Activated T-cell treated with anti-CD3 and anti-CD28 coated beads for 4 hours (primary cell): ENCODE data around the gene KLF14.
A peak's percentile ranks its signal among the peaks of the same experiment; 100 is the strongest.
"Not testable (repeated sequence)": the region's sequence is repeated elsewhere in the genome, so short reads cannot be mapped to it uniquely, and the experiment has no call there.

Experiments
- DNase-seq: peaks from one replicate; pipeline ENCODE4 v3.0.0-alpha.2; 2020

KLF14 gene

DNA sequence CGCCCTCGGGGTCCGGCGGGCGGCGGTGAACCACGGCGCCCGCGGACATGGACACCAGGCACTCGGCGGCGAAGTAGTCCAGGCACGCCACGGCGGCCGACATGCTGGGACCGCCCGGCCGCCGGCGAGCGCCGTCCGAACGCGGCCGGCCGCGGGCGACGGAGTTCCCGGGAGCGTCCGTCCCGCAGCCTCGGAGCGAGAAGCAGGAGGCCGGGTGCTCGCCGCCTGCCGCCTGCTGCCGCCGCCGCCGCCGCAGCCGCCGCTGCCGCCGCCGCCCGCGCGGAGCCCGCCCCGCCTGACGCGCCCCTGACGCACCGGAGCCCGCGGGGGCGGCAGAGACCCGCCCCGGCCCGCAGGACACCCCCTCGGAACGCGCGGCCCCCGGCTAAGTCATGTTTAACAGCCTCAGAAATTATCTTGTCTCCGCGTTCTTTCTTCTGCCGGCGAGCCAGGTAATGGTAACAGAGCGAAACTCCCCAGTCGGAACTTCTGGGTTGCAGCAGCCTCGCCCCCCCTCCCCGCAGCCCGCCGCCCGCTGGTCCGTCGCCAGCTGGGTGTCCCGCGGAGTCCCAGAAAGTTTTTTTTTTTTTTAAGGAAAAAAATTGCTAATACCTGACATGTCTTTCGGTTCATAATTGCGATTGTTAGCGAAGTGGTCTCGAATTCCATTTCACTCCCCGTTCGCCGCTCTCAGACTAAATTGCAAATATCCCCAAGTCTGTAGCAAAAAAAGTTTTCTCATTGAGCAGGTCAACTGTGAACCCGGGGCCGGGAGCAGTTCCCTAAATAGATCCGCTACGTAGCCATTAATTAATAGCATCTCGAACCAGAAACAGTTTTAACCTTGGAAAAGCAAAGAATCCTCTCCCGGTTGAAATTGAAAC, at the start of gene KLF14:
TSS of gene KLF14 (minus strand) at position 277 of the 884 bp plus-strand sequence. CDS start at position 103, 174 bp downstream.
- peak; percentile 43 for DNase-seq

DNA sequence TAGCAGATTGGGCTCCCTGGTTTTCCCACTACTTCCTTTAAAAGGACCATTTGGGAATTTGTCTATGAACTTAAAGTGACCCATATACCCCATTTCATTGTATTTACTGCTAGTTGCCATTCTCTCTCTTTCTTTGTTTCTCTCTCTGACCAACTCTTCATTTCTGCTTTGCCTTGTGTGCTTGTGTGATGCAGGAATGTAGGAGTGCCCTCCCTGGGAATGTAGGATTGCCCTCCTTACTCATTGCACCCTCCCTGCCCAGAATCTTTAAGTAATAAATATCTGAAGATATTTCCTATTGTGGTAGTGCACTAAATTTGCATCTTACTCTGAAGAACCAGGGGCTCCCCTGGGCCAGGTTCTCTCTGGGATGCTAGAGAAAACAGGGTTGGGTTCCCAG, 47.3 kb upstream of the KLF14 start:
- DNase-seq, result no peak

DNA sequence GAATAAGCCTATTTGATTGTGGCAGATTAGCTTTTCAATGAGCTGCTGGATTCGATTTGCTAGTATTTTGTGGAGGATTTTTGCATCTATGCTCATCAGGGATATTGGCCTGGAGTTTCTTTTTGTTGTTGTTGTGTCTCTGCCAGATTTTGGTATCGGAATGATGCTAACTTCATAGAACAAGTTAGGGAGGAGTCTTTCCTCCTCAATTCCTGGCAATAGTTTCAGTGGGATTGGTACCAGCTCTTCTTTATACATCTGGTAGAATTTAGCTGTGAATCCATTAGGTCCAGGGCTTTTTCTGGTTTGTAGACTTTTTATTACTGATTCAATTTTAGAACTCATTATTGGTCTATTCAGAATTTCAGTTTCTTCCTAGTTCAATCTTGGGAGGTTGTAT, 43.4 kb upstream of the KLF14 start:
- no peak for DNase-seq

DNA sequence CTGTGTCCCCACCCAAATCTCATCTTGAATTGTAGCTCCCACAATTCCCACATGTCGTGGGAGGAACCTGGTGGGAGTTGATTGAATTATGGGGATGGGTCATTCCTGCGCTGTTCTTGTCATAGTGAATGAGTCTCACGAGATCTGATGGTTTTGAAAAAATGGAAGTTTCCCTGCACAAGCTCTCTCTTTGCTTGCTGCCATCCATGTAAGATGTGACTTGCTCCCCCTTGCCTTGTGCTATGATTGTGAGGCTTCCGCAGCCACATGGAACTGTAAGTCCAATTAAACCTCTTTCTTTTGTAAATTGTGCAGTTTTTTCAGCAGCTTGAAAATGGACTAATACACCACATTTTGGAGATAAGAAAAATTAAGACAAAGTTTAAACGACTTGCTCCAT, 38.4 kb upstream of the KLF14 start:
- DNase-seq, result not testable (repeated sequence)

DNA sequence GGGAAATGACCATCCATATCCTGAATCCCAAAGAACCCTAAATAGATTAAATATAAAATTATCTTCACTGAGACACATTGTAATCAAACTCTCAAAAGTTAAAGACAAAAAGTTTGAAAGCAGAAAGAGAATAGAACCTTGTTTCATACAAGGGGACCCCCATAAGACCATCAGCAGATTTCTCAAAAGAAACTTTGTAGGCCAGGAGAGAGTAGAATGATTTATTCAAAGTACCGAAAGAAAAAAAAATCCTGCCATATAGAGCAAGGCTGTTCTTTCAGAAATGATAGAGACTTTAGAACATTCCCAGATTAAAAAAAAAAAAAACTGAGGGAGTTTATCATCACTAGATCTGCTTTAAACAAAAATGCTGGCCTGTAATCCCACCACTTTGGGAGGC, 34.8 kb upstream of the KLF14 start:
- DNase-seq, result no peak

DNA sequence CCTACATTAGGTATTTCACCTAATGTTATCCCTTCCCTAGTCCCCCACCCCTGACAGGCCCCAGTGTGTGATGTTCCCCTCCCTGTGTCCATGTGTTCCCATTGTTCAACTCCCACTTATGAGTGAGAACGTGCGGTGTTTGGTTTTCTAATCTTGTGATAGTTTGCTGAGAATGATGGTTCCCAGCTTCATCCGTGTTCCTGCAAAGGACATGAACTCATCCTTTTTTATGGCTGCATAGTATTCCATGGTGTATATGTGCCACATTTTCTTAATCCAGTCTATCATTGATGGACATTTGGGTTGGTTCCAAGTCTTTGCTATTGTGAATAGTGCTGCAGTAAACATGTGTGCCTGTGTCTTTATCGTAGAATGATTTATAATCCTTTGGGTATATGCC, 30.6 kb upstream of the KLF14 start:
- DNase-seq, result not testable (repeated sequence)

DNA sequence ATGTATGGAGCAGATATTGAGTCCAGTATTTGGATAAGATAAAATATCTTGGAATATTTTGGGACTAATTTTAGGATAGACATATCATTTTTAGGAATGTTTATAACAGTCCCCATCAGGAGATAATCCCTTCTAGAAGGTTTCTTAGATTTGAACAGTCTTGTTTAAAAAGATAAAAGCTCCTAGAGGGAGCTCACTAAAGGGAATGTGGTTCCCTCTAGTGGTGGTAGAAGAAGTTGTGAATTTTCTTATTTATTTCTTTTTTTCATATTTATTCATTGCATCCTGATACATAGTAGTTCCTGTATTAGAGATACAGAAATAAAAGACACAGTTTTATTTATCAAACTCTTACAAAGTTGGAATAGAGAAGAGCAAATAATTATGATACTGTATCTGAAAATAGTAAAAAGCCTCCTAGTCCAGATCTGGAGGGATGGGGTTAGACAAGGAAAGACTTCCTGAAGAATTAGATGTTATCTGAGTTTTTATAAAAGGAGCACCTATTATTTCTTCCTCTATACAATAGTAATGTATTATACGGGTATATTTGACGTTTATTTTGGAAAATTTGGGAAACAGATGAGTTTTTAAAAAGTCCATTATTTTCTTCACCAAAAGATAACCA, 24.5 kb upstream of the KLF14 start:
- DNase-seq, result no peak

DNA sequence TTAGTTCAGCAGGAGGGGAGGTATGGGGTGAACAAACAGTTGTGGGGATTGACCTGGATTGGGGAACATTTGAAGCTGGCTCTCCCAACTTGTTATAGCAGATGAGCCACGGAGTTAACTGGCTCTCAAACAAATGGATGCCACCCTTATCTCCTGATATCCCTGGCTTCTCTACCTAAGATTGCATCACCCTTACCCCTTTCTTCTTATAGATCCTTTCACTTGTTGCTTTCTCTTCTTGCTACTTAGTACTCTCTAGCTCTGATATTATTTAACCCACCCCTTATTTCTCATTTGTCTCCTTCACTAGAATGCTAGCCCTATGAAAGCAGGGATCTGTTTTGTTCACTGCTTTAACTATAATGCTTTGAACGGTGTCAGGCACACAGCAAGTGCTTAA, 22.3 kb upstream of the KLF14 start:
- DNase-seq, result no peak

DNA sequence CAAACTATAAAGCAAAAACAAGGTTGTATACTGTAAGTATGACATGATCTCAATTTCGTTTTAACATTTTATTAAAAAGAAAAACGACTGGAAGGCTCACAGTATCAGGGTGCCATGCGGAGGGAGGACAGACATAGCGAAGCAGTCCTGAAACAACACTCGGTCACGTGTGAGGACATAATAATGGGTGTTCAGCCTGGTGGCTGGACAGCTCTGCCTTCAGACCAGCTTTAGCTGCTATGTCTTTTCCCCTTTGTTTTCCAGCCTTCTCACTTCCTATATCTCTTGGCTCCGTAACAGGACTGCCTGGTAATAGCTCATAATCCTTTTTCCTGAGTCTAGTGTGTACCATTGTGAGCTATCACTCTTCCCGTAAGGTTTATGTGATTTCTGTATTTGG, 18.4 kb upstream of the KLF14 start:
- no peak for DNase-seq

DNA sequence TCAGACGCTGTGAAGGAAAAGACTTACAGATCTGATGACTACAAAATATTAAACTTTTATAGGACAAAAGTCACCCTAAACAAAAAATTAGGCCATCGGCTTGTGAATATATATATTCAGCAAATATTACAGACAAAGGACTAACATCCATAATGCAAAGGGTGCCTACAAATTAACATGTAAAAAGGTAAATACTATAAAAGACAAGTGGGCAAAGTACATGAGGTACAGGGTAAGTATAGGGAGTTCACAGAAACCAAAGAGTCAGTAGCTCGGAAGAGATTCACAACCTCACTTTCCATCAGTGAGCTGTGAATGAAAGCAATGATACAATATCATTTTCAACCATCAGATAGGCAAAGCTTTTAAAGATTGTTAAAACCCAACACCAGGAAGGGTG, 16.7 kb upstream of the KLF14 start:
- no peak for DNase-seq

DNA sequence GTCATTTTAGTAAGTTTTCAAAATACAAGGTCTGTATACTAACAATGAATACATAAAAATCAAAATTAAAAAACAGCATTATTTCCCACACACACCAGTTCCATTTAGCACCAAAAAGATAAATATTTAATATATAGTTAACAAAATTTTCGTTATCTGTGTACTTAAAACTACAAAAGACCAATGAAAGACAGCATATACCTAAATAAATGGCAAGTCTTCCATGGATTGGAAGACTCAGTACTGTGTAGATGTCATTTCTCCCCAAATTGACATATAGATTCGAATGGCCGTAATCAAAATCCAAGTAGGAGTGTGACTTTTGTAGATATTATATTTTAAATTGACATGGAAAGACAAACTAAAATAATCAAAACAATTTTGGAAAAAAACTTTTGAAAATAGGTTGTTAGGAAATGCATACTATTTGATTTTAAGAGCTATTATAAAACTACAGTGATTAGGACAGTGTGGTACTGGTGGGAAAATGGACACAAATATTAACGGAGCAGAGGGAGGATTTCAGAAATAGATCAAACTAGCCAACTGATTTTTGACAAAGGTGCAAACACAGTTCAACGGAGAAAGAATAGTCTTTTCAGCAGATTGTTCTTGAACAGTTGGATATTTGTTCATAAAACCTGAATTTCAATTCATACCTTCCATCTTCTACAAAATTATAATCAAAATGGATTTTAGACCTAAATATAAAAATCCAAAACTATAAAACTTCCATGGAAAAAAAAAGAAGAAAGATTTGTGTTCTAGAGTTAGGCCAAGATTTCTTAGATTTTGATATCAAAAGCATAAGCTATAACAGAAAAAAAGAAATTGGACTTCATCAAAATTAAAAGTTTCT, 14.8 kb upstream of the KLF14 start:
- no peak for DNase-seq

DNA sequence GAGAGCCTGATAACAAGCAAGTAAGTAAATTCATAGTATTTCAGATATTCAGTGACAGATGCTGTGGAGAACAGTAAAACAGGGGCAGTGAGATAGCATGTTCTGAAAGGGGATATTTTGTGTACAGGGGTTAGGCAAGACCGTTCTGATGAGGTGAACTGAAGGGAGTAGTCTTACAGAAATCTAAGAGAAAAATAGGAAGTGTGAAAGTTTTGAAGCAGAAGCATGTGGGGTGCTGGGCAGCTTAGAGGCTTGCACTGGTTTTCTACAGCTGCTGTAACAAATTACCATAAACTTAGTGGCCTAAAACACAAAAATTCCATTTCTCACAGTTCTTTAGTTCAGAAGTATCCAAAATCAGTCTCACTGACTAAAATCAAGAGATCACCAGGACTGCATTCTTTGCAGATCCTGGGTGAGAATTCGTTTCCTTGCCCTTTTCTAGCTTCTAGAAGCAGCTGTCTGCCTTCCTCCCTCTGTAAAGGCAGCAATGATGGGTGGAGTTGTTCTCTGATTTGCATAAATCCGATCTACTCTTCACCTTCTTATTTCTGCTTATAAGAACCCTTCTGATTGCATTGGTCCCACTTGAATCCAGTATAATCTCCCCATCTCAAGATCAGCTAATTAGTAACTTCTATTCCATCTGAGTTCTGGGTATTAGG, 7.5 kb upstream of the KLF14 start:
- no peak for DNase-seq

DNA sequence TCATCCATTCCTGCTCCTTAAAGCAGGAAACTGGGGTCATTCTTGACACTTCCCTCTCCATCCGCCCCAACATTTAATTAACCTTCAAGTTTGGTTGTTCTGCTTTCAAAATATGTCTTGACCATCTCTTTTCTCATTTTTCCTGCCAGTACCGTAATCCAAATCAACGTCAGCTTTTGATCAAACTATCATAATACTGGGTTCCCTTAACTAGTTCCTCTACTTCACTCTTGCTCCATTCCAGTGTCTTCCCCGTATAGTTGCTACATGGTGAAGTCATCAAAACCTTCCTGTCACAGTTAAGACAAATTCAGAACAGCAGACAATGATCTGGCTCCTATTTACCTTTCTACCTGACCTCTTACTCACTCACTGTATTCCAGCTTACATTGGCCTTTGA, 6.6 kb upstream of the KLF14 start:
- DNase-seq, result no peak

DNA sequence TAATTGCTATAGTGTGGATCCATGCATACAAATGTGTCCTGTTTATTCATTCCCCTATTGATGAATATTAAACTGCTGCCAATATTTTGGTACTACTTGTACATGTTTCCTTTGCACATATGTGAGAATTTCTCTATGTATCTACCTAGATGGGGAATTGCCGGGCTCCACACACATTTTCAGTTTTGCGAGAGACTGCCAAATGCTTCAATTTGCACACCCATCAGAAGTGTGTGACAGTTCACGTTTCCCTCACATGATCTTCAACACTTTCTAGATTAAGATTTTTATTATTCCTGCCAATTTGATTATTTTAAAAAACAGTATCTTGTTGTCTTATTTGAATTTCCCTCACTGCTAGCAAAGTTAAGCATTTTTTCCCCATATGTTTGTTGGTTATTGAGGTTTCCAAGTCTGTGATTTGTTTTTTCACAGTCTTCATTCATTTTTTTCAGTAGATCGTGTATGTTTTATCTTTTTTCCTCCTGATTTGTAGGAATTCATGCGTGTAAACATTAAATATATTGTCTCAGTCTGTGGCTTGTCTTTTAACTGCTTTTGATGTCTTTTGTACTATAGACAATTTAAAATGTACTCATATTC, 2.4 kb upstream of the KLF14 start:
- no peak for DNase-seq

DNA sequence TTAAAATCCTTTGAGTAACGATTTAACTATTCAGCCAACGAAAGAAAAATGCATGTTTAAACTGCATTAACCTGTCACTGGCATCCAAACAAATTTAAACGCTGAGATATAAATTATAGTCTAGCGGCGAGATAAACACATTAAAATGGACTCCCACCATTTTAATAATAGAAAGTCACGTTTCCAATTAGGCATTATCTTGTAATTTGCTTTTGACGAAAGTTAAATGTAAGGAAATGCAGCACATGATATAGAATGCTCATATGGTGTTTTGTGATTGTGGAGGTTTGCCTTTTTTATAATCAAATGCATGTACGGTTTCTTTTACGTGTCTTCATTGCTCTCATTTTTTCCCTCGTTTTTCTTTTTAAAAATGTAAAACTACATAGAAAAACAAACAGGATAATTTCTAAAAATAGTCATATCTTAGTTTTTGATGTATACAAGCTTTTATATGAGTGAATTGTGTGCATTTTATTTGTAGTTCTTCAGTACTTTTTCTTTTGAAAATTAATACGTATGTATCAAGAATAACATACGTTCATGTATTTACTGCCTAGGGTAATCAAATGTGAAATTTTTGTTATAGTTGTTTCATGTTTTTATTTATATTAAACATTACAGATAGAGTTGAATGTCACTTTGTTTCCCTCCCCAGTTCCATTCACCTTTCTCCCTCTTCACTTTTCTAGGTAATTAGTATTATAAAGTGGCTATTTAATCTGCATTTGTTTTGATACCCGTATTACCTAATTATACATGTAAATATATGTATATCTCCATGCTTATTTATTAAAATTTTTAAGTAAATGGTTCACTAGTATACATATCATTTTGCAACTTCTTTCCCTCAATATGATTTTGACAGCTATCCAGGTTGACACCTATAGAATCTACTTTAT, 1.1 kb upstream of the KLF14 start:
- no peak for DNase-seq

DNA sequence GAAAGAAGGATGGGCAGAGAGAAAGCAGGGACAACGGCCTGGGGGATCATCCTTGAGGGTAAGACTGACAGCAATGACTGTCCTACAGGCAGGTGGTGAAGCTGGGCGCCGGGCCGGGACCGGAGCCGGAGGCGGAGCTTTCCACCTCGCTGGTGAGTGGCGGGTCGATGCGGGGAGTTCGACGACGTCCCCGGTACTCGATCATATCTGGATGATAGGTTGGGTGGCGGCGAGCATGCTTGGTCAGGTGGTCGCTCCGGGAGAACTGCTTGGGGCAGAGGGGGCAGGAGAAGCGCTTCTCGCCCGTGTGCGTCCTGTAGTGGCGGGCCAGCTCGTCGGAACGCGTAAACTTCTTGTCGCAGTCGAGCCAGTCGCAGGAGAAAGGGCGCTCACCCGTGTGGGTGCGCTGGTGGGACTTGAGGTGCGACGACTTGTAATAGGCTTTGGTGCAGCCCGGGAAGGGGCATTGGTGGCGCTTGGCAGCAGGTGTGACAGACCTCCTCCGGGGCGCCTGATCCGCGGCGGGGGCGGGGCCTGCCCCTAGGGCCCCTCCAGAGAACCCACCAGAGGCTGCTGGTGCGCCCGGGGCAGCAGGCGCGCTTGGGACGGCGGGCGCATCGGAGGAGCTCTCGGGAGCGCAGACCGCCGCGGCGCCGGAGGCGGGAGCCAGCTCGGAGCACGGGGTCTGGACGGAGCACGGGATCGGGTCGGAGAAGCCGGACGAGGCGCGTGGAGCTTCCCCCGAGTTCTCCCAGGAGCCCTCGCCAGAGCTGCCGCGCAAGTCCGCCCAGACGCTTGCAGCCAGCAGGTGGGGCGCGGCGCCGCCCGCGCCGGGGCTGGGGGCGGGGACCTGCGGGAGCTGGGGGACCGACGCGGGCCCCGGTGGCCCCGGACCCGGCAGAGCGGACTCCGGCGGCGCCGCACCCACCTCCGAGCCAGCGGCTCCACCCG, 752 bp downstream of the KLF14 start:
- DNase-seq, result peak; percentile 8

DNA sequence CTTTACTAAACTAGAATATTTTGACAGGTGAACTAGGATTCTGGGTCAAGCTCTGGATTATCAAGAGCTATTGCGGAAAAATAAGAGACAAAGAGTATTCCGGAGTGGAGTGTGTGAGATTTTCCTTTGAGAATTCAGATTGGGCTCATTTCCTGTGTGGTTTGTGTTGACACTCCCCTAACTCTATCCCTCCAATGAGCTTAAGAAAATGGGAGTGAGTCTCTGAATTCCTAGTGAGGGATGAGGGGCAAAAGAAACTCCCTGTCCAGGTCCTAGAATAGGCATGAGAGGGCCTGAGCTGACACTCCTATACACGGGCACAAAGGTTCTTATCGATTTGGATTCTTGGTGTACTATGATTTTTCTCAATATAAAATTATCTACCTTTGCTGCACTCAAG, 10.2 kb downstream of the KLF14 start:
- no peak for DNase-seq

DNA sequence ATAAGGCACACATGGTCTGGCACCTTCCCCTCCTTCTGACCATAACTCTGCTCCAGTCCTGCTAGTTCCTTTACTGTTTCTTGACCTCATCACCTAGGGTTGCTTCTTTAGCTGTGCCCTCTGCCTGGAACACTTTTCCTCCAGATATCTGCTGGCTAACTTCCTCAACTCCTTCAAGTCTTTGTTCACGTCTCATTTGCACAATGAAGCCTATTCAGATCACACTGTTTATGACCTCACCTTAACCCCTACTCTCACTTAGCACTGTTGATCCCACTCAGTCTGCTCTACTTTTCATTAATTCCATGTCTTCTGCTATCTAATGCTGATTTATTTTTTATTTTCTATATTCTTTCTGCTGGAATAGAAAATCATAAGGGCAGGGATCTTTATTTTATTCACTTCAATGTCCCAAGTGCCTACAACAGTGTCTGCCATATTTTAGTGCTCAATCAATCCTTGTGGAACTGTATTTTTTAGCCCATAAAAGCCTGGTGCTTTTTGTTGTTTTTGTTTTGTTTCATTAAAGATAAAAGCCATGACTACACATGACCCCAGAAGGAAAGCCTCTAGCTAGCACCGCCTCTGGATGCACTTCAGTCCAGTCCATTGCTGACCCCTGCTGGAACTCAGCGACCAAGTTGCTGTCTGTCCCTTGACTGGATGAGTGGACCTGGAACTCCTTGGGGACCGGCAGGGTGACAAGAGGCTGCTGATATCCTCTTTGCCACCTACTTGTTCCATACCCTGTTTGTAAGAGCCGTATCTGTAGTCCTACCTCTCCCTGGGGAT, 12.3 kb downstream of the KLF14 start:
- no peak for DNase-seq

DNA sequence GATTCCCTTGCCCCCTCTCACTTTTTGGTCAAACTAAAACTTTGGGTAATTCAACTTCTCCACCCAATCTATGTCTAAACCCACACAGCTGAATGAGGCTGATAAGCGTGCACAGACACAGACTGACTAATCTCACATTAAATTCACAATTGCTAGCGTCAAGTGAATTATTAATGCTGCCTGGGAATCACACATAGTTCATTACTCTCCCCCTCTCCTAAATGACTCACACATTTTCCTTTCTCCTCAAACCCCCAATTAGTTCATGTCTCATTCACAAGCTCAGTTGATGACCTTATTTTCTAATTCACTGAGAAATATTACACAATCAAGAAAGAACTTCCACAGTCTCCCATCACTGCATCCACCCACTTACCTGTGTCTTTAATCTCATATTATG, 14.5 kb downstream of the KLF14 start:
- DNase-seq, result no peak
